Right forelimb (tissue), 1 donor: Measurements from ENCODE around the gene C14orf93.
A peak's percentile ranks its signal among the peaks of the same experiment; 100 is the strongest.

ENCODE experiments used
- DNase-seq: peaks from one replicate; pipeline ENCODE4 v3.0.0-alpha.2; 2018

The C14orf93 gene, protein sequence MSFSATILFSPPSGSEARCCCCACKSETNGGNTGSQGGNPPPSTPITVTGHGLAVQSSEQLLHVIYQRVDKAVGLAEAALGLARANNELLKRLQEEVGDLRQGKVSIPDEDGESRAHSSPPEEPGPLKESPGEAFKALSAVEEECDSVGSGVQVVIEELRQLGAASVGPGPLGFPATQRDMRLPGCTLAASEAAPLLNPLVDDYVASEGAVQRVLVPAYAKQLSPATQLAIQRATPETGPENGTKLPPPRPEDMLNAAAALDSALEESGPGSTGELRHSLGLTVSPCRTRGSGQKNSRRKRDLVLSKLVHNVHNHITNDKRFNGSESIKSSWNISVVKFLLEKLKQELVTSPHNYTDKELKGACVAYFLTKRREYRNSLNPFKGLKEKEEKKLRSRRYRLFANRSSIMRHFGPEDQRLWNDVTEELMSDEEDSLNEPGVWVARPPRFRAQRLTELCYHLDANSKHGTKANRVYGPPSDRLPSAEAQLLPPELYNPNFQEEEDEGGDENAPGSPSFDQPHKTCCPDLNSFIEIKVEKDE

DNA sequence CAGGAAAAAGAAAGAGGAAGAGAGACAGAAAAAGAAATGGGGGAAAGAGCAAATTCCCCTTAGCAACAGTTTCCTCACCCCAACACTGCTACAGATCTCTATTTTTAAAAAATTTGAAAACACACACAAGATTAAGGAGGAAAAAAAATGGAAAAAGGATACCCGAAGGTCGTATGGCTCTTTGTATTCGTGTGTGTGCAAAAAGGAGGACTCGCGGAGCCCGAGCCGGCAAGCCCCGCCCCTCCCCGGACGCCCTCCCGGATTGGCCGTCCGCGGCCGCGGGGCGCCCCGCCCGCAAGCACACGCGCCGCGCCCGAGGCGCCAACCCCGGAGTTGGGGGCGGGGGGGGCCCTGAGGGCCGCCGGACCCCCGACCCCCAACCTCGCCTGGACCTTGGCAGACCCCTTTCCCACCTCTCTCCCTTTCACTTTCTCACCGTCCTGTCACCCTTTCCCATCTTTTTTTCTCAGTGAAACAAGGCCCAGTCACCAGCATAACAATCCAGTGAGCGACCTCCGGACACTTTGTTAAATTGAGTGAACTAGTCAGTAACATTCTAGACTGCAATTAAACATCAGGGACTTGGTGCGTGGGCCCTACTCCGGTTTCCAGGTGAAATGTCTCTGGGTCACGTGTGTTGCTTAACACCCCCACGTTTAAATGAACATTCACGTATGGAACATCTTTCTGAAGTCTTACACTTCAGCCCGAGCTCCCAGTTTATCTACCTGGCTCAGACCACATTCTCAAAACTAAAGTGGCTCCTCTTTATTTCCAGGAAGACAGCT is at the start of gene C14orf93:
C14orf93 (minus strand) TSS at position 205 of the 788 bp plus-strand sequence. CDS start 11,120 bp downstream, outside the sequence.
- peak; percentile 88 for DNase-seq

DNA sequence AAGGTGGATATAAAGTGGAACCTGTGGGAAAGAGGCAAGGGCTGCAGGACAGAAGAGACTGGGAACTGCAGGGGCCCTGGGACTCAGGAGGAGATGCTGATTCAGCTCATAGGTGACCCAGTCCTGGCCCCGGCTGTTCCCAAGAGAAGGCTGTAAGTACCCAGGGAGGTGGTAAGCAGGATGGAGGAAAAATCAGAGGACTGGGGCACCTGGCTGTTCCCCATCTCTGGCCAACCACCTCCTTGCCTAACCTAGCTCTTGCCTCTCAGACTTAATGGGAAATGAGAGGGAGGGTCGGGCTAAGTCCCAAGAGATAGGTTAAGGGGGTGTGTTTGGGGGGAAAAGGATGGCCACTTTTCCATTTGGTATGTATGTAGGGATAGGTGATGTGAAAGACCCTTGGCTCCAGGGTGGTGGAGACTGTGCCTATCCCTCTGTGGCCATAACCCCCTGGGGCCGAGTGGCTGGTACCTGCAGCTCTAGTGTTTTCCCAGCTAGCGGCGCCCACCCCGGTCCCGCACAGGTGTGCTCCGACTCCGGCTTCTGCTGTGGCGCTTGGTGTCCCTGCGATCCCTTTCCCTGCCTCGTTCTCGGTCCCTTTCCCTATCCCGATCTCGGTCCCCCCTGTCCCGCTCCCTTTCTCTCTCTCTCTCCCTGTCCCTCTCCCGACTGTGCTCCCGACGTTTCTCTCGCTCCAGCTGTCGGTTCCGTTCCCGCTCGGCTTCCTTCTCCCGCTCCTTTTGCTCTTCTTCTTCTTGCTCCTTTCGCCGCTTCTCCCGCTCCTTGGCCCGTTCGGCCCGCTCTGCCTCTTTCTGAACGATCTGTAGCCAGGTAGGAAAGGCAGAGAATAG is 48.9 kb upstream of the C14orf93 start:
- DNase-seq: peak; percentile 39

DNA sequence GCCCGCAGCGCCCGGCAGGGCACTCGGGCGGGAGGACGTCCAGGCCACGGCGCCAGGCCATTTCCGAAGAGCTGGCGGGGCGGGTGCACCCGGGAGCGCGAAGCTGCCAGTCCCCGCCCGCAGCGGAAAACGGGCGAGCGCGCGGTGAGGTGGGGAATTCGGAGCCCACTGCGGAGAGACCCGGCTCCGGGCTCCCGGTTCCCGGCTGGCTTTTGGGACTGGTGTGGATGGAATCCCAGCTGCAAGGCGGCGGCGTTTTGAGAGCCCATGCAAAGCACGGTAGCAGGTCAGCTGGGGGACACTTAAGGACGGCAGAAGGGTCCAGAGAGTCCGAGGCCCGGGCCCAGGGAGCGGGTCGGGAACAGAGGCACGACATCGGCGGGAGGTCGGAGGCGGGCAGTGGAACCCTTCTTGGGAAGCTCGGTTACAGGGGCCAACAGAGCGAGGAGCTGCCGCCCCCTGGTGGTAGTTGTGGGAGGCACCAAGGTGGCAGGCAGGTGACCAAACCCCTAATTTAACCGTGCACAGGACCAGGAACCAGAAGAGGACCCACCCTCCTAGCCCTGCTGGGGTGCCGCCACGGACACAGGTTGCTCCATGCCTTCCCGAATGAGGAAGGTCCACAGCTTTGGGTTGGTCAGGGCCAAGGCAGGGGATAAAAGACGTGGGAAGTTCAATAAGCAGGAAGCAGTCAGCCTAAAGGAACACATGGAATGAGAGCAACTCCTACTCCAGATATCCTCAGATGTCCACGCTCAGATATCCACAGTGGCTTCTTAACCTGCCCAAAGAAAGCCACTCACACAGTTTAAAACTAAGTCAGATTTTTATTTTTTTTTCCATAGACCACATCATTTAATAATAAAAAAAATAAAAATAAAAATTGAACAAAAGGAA is 48.1 kb upstream of the C14orf93 start:
- peak; percentile 96 for DNase-seq

DNA sequence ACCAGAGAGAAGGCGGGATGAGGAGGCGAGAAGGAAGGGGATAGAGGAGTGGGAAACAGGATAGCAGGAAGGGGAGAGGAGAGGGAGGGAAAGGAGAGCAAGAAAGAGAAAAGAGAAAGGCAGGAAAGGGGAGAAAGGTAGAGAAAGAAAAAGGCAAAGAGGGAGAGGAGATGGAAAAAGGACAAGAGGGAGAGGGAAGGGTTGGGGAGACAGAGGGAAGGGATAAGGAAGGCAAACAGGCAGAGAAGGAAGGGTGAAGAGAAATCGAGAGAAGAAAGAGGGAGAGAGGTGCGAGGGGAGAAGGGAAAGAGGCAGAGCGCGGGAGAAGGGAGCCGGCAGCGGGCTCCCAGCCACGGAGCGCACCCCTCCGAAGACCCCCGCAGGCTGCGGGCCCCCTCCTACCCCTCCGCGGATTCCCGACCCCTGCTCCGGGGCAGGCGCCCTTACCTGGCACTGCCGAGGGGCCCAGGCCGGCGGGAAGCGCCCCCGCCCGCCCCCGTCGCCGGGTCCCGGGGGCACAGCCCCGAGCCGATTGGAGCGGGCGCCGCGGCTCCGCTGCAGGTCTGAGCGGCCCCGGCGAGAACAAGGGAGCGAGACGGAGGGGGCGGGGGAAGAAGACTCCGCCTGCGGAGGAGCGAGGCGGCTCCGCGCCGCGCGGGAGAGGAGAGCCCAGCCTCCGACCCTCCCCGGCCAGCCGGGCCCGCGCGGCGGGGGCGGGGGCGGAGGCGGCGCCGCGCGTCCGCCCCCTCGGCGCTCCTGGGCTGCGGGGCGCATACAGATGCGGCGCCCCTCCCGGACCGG is 47.2 kb upstream of the C14orf93 start, which contains the start of gene CDH24:
CDH24 (minus strand) TSS at position 565 of the 801 bp plus-strand sequence. CDS start 1,787 bp downstream, outside the sequence.
- DNase-seq: peak; percentile 81

DNA sequence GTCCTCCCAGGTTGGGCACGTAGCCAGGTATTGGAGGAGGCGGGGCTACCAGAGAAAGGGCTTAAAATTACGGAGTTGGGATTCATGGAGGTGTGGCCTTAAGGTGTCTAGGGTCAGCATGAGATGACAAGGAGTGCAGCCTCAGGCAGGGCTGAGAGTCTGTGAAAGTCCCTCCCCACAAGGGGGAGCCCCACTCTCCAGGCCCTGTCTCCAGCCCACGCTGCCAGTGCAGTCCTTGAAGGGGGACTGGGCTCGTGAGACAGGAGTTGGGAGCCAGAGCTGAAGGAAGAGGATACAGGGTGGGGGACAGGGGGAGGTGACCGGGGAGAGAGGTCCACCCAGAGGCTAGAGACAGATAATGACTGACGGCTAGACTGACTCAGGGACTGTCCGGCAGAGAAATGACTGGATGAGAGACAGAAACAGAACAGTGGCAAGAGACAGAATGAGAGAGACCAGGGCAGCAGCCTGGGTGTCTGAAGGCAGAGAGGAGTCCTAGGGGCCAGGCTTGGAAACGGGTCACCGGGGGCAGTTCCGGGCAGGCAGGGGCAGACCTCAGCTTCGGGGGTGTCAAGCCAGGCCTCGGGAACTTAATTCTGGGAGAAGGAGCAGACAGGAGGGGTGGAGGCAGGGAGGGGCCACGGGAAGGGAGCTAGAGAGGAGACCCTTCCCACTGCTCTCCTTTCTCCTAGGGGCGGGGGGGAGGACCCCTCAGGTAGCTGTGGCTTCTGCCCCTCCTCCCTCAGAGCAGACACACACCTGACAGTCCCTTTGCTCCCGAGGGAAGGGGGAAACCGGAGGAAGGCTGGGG is 46.4 kb upstream of the C14orf93 start:
- DNase-seq: peak; percentile 64

DNA sequence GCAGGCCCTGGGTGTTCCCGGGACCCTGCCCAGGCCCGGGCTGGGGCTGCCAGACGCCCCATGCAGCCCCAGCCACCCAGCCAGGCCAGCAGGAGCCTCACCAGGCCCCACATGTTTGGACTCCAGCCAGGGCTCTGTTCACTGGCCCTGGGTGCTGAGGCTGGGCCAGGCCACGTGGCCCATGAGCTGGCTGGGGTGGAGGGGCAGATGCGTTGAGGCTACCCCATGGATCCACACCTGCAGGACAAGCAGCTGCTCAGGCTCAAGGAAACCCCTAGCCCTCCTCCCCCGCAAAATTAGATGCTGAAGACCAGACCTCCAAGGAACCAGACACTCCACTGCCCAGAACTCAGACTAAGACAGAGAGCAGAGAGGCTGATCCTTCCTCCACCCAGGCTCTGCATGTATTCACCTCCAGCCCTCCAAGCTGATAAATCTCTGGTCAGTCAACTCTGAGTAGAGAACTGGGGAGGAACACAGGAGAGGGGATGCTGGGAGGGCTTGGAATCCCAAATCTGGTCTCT is 45.7 kb upstream of the C14orf93 start:
- no peak for DNase-seq

DNA sequence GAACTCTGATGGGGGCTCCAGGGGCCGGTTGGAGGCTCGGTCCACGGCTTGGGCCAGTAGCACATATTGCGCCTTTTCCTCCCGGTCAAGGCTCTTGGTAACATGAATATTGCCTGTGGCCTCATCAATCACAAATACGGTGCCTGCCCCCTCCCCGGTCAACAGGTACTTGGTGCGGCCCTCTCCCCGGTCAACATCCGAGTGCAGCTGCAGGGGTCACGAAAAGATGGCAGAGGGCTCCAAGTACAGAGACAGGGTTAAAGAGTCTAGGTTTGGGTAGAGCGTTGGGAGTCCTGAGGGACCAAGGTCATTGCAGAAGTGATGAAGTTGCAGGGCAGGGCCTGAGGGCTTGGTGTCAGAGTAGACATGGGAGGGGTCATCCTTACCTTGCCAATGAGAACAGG is 45.2 kb upstream of the C14orf93 start:
- no peak for DNase-seq

DNA sequence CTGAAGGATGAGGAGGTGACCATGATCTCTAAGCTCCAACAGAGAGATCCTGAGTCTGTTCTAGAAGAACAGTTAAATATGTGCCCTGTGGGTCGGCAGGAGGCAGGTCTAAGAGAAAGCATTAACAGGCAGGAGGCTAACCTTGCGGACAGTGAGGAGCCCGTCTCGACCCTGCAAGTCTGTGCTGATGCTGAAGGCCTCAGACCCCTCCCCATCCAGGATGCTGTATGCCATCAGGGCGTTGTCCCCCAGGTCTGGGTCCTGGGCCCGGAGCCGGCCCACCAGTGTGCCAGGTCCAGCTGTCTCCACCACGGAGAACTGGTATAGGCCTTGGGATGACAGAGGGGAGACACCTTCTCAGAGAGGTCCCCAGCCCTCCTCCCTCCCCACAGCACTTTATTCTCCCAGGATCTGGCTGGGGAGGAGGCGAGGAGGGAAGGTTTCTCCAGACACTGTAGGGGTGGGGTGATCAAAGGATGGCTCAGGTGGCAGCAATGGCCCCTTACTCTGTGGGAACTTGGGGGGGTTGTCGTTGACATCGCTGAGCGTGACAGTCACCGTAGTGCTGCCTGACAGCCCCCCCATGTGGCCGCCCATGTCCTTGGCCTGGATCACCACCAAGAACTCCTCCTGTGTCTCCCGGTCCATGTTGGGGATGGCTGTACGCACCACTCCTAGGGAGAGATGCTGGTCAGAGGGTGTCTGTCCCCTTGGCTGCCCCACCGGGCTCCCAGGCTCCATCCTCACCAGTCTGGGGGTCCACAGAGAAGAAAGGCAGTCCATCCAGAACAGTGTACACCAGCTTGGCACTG is 44.3 kb upstream of the C14orf93 start:
- no peak for DNase-seq

DNA sequence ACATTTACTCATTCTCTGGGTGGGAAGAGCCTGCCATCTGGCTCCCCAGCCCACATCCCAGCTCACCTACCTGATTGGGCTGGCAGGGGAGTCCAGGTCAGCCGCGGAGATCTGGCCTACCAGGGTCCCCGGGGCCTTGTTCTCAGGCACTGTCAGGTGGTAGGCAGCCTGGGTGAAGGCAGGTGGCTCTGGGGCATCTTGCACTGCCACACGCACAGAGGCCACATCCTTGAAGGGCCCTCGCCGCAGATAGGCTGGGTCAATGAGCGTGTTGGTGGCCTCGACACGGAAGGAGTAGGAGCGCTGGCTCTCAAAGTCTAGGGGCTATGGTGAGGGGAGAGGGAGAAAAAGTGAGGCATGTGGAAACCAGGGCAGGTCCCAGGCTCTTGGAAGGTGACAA is 43.5 kb upstream of the C14orf93 start:
- DNase-seq: no peak

DNA sequence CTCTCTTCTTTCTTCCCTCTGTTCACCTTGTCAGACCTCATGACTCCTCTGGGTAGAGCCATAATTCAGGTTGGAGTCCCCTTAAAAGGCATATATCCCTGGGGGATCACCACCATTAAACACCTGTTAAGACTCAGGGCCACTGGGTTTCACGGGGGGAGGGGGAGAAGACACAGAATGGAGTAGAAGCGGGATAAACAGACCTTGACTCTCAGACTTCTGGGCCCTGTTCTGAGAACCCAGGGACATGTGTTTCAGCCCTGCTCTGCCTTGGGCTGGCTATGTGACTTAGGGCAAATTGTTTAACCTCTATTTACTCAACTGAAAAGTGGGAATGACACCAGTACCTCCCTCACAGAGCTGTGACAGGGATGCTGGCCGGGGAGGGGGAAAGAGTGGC is 42.7 kb upstream of the C14orf93 start:
- no peak for DNase-seq

DNA sequence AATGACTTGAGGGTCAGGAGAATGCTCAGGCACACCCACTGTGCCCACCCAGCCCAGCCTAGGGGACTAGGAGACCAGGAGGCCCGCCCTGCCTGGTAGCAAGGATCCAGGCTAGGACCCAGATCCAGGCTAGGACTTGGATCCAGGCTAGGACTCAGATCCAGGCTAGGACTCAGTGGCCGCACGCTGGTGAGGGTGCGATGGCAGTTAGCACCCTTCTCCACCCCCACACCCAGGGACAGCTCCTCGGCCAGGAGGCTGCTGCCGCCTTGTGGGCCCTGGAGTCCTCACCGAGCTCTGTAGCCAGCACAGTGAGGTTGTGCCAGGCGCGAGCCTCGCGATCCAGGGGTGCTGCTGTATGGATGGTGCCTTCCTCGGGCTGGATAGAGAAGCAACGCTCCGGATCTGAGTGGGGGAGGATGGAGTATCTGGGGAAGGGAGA is 42.3 kb upstream of the C14orf93 start:
- no peak for DNase-seq

DNA sequence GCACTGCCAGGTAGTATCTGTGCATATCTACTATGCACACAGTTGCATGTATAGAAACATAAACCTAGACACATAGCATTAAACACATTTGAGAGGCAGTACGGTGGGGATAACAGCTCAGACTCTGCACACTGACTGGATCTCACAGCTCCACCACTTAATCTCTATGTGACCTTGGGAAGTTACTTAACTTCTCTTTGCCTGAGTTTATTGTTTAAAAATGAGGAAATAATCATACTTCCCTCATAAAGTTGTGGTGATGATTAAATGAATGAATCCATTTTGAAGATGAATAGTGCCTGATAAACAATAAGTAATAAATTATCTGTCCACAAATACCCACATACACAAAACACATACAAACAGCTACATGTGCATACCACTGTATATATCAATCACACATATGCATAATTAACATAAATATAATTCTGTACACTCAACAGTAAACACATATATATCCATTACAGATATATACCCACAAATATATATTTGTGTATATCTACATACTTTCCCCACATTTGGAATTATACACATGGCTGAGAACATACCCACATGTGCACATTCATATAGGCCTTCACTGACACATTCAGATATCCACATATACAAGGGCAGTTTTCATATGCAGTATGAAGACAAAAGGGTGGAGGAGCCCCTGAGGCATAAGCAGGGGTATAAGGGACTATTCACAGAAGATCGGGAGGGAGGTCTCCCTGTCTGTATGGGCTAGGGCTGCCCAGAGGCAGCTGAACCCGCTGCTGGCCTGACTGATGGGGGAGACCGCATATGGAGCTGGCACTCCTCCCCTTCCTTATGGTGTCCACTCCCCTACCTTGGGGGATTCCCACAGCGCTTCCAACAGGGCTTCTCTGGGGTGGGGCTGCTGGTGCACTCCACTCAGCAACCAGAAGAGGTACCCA is 41.5 kb upstream of the C14orf93 start:
- DNase-seq: no peak

DNA sequence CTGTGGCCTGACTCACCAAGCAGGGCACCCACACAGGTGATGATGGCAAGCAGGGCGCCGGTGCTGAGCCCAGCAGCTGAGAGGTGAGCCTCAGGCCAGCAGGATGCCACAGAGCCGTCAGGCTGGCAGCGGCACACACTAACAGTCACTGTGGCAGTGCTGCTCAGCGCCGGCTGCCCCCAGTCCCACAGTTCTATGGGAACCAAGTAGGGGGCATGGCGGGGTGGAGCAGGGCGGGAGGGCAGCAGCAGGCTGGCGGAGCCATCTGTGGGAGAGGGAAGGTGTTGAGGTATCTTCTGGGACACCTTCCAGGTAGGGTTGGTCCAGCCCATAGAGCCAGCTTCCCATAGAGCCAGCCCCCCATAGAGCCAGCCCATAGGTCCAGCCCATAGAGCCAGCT is 39.1 kb upstream of the C14orf93 start:
- DNase-seq: no peak

DNA sequence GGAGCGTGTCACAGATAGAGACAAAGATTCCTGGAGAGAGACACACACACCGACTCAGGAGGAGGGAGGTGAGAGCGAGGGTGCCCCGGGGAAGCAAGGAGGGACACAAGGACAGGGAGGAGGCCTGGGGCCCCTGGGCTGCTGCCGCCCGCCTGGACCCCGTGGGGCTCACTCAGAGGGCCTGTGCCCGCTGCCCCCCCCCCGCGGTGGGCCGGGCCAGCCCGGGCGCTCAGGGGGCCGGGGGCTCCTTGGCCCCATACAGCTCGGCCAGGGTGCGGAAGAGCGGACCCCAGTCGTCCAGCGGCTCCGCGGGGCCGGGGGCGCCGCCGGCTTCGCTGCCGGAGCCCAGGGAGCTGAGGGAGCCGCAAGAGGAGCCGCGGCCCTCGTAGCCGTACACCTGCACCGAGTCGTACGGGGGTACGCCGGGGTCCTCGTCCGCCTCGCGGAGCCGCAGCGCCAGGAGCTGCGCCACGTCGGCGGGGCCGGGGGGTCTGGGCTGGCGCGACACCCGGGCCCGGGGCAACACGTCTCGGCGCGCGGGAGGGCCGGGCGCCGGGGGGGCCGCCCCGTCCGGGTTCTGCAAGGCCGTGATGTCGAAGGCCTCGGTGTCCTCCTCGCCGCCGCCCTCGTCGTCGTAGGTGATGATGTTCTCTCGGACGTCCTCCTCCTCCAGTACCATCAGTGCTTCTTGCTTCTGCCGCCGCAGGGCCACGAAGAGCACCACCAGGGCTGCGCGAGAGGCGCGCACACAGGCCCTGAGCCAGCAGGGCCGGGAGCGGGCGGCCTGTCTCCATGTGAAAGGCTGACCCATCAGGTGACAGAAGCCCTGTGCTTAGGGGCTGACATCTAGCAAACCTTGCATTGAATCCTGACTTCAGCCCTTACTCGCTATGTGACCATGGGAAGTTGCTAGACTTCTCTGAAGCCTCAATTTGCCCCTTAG is 38.1 kb upstream of the C14orf93 start:
- DNase-seq: no peak

DNA sequence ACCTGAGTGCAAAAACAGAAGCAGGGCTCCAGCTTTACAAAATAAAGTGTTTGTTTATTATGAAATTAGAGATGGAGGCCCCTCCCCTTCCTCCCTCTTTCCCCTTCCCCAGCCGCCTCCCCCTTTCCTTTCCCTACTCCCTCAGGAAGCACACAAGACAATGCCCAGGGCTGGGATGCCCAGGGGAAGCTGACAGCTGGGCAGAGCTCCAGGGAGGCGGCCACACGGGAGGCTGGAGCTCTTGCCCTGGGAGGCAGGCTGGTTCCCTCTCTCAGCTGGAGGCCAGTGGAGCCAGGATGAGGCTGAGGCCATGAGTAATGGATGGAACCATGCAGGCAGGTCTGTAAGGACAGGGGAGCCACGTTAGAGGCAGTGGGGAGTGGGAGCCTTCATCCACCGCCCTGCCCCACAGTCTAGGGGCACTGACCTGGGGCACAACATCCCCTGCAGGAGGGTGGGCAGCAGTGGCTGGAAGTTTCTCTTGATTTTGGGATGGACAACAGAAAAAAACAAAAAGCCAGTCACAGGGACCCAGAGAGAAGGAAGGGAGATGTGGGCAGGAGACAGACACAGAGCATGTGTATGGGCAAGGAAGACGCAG is 37.2 kb upstream of the C14orf93 start:
- DNase-seq: no peak
